Mesodermal cell (in vitro differentiated cells): ENCODE data around the gene PUDP.
"Not testable (repeated sequence)": the region's sequence is repeated elsewhere in the genome, so short reads cannot be mapped to it uniquely, and the experiment has no call there.

Experiments used
- H3K27ac ChIP-seq: 2 replicates; pipeline ENCODE4 v1.7.0; 2013; ENCODE audit warnings: mild to moderate bottlenecking, low read depth, low read length, moderate library complexity; ENCODE audit not compliant: severe bottlenecking
- H3K36me3 ChIP-seq: 2 replicates; pipeline ENCODE4 v1.7.1; 2013; ENCODE audit warnings: mild to moderate bottlenecking, low read length, moderate library complexity; ENCODE audit not compliant: control insufficient read depth, insufficient read depth
- H3K4me1 ChIP-seq: one replicate; pipeline ENCODE4 v1.7.1; 2013; ENCODE audit warnings: mild to moderate bottlenecking, low read length; ENCODE audit not compliant: insufficient read depth, control insufficient read depth, poor library complexity, severe bottlenecking
- H3K4me3 ChIP-seq: 2 replicates; pipeline ENCODE4 v1.7.0; 2013; ENCODE audit warnings: low read length, control low read depth, mild to moderate bottlenecking; ENCODE audit not compliant: insufficient read depth, poor library complexity, severe bottlenecking; ENCODE audit errors: extremely low read depth
- H3K9me3 ChIP-seq: 2 replicates; pipeline ENCODE4 v1.7.1; 2013; ENCODE audit warnings: mild to moderate bottlenecking, low read length, moderate library complexity; ENCODE audit not compliant: control insufficient read depth

PUDP gene

GRCh38 chrX:7007328-7007727 lies 140.6 kb downstream of the PUDP start:
- H3K4me1 ChIP-seq, H3K9me3 ChIP-seq, H3K36me3 ChIP-seq: not testable (repeated sequence)

More at GRCh38 chrX:7007328-7007727, 140.6 kb downstream of the PUDP start:
- H3K27ac ChIP-seq, H3K4me3 ChIP-seq: not testable (repeated sequence)
